Loucy (cell line): Measurements from ENCODE around the gene PAX7.

ENCODE experiments used
- H2AFZ ChIP-seq: fragments of 200-600 bp; sonication (generic); 2 replicates; pipeline ENCODE4 v1.6.0; 2016; ENCODE audit warnings: antibody characterized with exemption, mild to moderate bottlenecking, low read length, moderate library complexity
- H3F3A ChIP-seq: fragments of 200-600 bp; 2 replicates; pipeline ENCODE4 v1.6.0; 2016; ENCODE audit warnings: antibody characterized with exemption, low read depth, mild to moderate bottlenecking
- H3K27me3 ChIP-seq: fragments of 200-600 bp; sonication (generic); 2 replicates; pipeline ENCODE4 v1.6.1; 2014; ENCODE audit warnings: low read length, mild to moderate bottlenecking; ENCODE audit not compliant: insufficient read depth, poor library complexity, severe bottlenecking
- H3K36me3 ChIP-seq: fragments of 200-600 bp; sonication (generic); 2 replicates; pipeline ENCODE4 v1.6.1; 2016; ENCODE audit warnings: low read length; ENCODE audit not compliant: insufficient read depth
- H3K4me1 ChIP-seq: fragments of 200-600 bp; sonication (generic); 2 replicates; pipeline ENCODE4 v1.5.1; 2014; ENCODE audit warnings: low read length, mild to moderate bottlenecking; ENCODE audit not compliant: insufficient read depth, poor library complexity, severe bottlenecking
- H3K4me2 ChIP-seq: fragments of 200-600 bp; sonication (generic); 2 replicates; pipeline ENCODE4 v1.6.0; 2014; ENCODE audit warnings: antibody characterized with exemption, low read length, low read depth, mild to moderate bottlenecking; ENCODE audit not compliant: poor library complexity, severe bottlenecking
- H3K4me3 ChIP-seq: fragments of 200-600 bp; sonication (generic); 2 replicates; pipeline ENCODE4 v1.5.1; 2014; ENCODE audit warnings: low read length, mild to moderate bottlenecking, mixed read lengths; ENCODE audit not compliant: poor library complexity, severe bottlenecking
- H3K79me2 ChIP-seq: fragments of 200-600 bp; sonication (generic); 2 replicates; pipeline ENCODE4 v1.6.1; 2014; ENCODE audit warnings: low read length; ENCODE audit not compliant: insufficient read depth
- H3K9ac ChIP-seq: fragments of 200-600 bp; sonication (generic); 2 replicates; pipeline ENCODE4 v1.6.0; 2014; ENCODE audit warnings: mild to moderate bottlenecking, low read depth, low read length, moderate library complexity; ENCODE audit not compliant: poor library complexity, severe bottlenecking
- H3K9me2 ChIP-seq: fragments of 200-600 bp; sonication (generic); replicated peaks from 2 replicates; pipeline ENCODE4 v1.6.1; 2016; ENCODE audit warnings: low read depth, low read length, mixed read lengths
- H3K9me3 ChIP-seq: fragments of 200-600 bp; sonication (generic); 2 replicates; pipeline ENCODE4 v1.6.1; 2014; ENCODE audit warnings: mild to moderate bottlenecking, antibody characterized with exemption, low read length, low read depth; ENCODE audit not compliant: insufficient read depth
- H4K20me1 ChIP-seq: fragments of 200-600 bp; sonication (generic); 2 replicates; pipeline ENCODE4 v1.6.0; 2014; ENCODE audit warnings: antibody characterized with exemption, low read length, mild to moderate bottlenecking; ENCODE audit not compliant: insufficient read depth, poor library complexity, severe bottlenecking
- CTCF ChIP-seq: fragments of 200-600 bp; sonication (generic); conservative IDR thresholded peaks from 2 replicates; pipeline ENCODE4 v1.5.1; 2014; ENCODE audit warnings: mild to moderate bottlenecking, antibody characterized with exemption, low read length
- EZH2phosphoT487 ChIP-seq: fragments of 200-600 bp; IDR thresholded peaks from 2 replicates; pipeline ENCODE4 v1.6.1; 2018; ENCODE audit warnings: antibody characterized with exemption, mild to moderate bottlenecking, moderate library complexity, borderline replicate concordance

Gene PAX7

GRCh38 chr1:18727956-18728355 is 97.3 kb downstream of the PAX7 start:
- no peak overlapping the region for H3K4me3 ChIP-seq
- TF ChIP-seq CTCF (no peak), EZH2phosphoT487 (no peak)
- H3K4me2 ChIP-seq, result no peak overlapping the region
- H4K20me1 ChIP-seq, result no peaks in the 10 kb centered on the region
- H2AFZ ChIP-seq, result no peak overlapping the region
- no peaks in the 10 kb centered on the region for H3K27me3 ChIP-seq
- H3K36me3 ChIP-seq, result no peaks in the 10 kb centered on the region
- no peaks in the 10 kb centered on the region for H3K79me2 ChIP-seq
- H3F3A ChIP-seq, result no peaks in the 10 kb centered on the region
- H3K9me2 ChIP-seq, result no peaks in the 10 kb centered on the region
- H3K9me3 ChIP-seq, result no peaks in the 10 kb centered on the region
- no peaks in the 10 kb centered on the region for H3K4me1 ChIP-seq
- H3K9ac ChIP-seq, result no peak overlapping the region

- no peaks in the 10 kb centered on the region for H4K20me1 ChIP-seq
- TF ChIP-seq EZH2phosphoT487 (no peak), CTCF (no peak)
These were observed 99.7 kb downstream of the PAX7 start for GRCh38 chr1:18730321-18730720.

GRCh38 chr1:18731148-18731547 is 100.5 kb downstream of the PAX7 start:
- no peak overlapping the region for H3K4me2 ChIP-seq
- H3K27me3 ChIP-seq, result no peaks in the 10 kb centered on the region

More at GRCh38 chr1:18730321-18730720, 99.7 kb downstream of the PAX7 start:
- no peaks in the 10 kb centered on the region for H3K79me2 ChIP-seq
- no peak overlapping the region for H2AFZ ChIP-seq
- no peaks in the 10 kb centered on the region for H3K27me3 ChIP-seq
- no peaks in the 10 kb centered on the region for H3K9me2 ChIP-seq
- H3K4me2 ChIP-seq, result no peak overlapping the region
- H3F3A ChIP-seq, result no peaks in the 10 kb centered on the region
- no peak overlapping the region for H3K9ac ChIP-seq
- no peak overlapping the region for H3K4me3 ChIP-seq
- no peaks in the 10 kb centered on the region for H3K36me3 ChIP-seq
- no peaks in the 10 kb centered on the region for H3K4me1 ChIP-seq
- H3K9me3 ChIP-seq, result no peaks in the 10 kb centered on the region

More at GRCh38 chr1:18731148-18731547, 100.5 kb downstream of the PAX7 start:
- no peaks in the 10 kb centered on the region for H3K4me1 ChIP-seq
- H3K36me3 ChIP-seq, result no peaks in the 10 kb centered on the region
- H2AFZ ChIP-seq, result no peak overlapping the region
- H3K9me2 ChIP-seq, result no peaks in the 10 kb centered on the region
- no peaks in the 10 kb centered on the region for H3K79me2 ChIP-seq
- H3F3A ChIP-seq, result no peaks in the 10 kb centered on the region
- TF ChIP-seq CTCF, result no peak
- no peak for TF ChIP-seq EZH2phosphoT487
- H4K20me1 ChIP-seq, result no peaks in the 10 kb centered on the region
- H3K9ac ChIP-seq, result no peak overlapping the region
- H3K9me3 ChIP-seq, result no peaks in the 10 kb centered on the region
- H3K4me3 ChIP-seq, result no peak overlapping the region
